GM20000 (cell line): ENCODE measurements around the gene ADAMTS8.

Experiments
- DNase-seq: peaks from one replicate; pipeline ENCODE4 v3.0.0; 2012; ENCODE audit warnings: low spot score
- TF ChIP-seq, protein P1 (sequence below): IDR thresholded peaks from 2 replicates; pipeline ENCODE4 v1.5.1; 2012; ENCODE audit warnings: mild to moderate bottlenecking, control low read depth; ENCODE audit errors: extremely low read depth, missing control alignments

ADAMTS8 gene

DNA sequence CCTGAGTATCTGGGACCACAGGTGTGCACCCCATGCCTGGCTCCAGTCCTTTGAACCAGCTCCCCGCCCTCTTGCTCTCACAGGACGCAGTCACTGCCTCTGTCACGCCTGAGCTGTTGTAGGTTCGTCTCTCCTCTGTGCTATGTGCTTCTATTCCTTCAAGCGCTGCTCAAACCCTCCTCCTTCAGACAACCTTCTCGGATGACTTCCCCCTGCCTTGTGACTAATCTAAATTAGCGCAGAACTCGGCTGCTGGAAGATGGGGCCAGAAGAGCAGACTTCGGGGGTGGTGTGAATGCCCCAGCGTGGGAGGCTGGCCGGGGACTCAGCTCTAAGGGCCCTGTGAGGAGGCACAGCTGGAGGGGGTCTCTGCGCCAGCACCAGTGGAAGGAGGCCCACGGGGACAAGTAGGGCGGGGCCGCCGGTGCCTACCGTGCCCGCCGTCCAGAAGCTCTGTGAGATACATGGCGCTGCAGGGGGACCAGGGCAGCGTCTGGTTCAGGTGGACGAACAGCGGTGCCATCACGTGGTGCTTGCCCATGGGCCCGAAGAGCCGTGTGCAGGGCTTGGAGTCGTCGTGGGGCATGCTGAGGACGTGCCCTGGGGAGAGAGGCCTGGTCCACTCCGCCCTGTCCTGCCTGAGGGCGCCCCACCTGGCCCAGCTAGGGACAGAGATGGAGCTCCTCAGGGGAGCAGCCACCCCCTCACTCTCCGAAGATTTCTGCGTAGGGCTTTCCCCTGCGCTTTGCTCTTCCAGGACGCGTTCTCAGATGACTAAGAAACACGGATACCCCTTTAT is 12.5 kb downstream of the ADAMTS8 start:
- no peak for DNase-seq
- TF ChIP-seq, protein P1, sequence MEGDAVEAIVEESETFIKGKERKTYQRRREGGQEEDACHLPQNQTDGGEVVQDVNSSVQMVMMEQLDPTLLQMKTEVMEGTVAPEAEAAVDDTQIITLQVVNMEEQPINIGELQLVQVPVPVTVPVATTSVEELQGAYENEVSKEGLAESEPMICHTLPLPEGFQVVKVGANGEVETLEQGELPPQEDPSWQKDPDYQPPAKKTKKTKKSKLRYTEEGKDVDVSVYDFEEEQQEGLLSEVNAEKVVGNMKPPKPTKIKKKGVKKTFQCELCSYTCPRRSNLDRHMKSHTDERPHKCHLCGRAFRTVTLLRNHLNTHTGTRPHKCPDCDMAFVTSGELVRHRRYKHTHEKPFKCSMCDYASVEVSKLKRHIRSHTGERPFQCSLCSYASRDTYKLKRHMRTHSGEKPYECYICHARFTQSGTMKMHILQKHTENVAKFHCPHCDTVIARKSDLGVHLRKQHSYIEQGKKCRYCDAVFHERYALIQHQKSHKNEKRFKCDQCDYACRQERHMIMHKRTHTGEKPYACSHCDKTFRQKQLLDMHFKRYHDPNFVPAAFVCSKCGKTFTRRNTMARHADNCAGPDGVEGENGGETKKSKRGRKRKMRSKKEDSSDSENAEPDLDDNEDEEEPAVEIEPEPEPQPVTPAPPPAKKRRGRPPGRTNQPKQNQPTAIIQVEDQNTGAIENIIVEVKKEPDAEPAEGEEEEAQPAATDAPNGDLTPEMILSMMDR, result no peak

DNA sequence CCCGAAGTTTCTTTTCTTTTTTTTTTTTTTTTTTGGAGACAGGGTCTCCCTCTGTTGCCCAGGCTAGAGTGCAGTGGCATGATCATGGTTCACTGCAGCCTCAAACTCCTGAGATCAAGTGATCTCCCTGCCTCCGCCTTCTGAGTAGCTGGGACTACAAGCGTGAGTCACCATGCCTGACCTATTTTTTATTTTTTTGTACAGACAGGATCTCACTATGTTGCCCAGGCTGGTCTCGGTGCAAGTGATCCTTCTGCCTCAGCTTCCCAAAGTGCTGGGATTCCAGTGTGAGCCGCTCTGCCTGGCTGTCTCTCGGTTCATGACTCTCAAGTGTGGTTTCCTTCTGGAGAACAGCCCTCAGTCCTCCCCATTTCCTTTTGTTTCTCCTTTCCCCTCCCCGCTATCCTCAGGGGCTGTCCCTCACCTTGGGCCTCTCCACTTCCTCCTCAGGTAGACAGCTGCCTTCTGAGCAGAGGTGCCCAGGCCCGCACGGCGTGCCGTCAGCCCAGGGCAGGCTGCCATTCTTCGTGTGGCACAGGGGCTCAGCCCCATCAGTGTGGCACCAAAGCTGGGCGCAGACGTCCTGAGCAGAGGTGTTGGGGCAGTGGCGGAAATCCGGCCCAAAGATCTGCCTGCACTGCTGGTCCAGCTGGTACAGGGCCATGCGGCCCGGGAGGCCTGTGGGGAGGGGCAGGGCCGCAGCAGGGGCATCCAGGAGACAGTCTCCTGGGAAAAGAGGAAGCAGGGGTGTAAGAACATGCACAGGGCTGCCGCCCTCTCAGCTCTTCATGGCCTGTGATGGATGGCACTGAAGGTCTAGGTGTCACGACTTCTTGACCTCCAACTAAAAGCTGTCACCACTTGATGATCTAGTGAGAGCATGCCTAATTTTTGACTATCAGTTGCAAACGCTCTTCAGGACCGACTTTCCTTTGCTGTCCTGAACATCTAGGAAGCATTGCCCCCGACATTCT is 14.0 kb downstream of the ADAMTS8 start:
- DNase-seq, result no peak

DNA sequence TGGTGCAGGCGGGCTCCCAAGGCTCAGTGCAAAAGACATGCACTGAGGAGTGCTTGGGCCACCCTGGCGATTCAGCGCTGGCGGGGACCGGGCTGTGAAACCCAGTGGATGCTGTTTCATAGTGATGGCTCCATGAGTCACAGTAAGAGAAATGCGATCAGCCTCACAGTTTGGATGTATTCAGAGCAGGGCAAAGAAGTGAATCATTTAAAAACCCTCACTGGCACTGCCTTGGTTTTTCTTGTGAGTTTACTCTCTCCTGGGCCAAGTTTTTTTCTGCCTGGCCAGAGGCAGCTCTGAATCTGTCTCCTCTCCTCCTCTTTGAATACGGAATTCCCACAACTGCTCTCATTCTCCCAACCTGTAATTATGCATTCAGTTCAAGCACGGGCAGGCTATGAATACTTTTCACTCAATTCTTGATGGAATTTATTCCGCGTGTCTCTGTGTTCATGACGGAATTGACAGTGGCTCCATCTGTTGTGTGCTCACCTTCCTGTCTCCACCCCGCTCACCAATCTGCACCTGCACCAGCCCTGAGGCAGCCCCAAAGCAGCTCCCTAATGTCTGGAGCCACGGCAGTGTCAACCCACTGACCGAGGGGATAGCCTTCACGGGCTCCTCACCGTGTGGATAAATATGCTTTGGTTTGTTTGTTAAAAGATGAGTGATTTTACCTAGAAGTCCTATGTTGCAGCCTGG is 14.9 kb downstream of the ADAMTS8 start:
- DNase-seq, result no peak
- TF ChIP-seq, protein P1, result no peak

More for the DNA sequence above, 14.0 kb downstream of the ADAMTS8 start:
- TF ChIP-seq, protein P1, result no peak

GRCh38 chr11:130411223-130411622 is 17.2 kb downstream of the ADAMTS8 start:
- no peak for DNase-seq
- TF ChIP-seq, protein P1, result no peak

DNA sequence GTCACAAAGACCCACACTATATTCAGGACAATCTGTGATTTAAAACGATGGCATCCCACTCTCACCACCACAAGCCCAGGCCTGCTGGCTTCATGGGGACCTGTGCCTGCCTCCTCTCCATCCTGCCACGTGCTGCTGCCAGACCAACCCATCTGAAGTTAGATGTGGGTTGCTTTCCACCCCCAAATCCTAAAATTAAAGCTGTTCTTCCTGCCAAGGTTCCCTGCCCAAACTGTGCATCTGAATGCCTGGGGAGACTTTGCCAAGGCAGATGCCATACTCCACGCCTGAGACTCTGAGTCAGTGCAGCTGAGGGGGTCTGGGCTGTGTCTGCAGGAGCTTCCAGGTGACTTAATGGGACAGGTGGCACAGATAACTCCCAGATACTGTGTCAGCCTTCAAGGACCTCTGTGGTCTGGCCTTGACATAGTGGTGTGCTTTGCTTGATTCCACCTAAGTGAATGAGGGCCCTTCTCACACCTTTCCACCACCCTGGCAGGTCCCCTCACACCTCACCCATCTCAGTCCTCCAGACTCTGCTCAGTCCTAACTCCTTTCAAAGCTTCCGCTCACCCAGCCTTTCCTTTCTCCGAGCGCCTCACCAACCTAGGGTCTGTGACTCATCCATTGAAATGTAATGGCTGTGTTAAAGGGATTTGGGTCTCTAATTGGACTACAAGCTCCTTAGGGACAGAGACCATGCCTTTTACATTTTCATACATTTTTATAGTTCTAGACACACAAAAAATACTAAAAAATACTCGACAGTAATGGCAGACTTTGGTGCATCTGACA is 18.6 kb downstream of the ADAMTS8 start:
- no peak for DNase-seq
- TF ChIP-seq, protein P1, result no peak

DNA sequence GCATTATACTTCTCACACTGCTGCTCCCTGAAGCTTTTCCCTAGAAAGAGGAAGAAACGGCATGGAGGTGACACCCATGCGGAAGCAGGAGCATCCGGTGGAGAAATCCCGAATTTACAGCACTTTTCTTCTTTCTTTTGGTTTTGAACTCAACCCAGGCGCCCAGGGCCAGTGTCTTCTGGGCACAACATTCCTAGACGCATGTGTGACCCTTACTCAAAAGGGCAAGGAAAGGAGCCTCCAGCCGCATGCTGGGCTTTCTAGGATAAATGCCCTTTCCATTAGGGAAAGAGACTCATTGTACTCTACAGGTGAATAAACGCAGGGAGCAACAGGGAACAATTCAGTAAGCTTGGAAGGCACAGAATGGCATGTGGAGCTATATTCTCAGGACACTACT is 19.5 kb downstream of the ADAMTS8 start:
- DNase-seq, result no peak
- TF ChIP-seq, protein P1, result no peak
